NT2/D1 (cell line): Measurements from ENCODE around the gene TMEM14C.

Experiments used
- YY1 ChIP-seq: IDR thresholded peaks from 2 replicates; pipeline ENCODE4 v1.6.1; 2011; ENCODE audit not compliant: insufficient read length, insufficient read depth
- ZNF274 ChIP-seq: IDR thresholded peaks from 2 replicates; pipeline ENCODE4 v1.6.1; 2011; ENCODE audit warnings: mild to moderate bottlenecking, low read depth, low read length

GRCh38 chr6:10759312-10759839 lies 36.5 kb downstream of the TMEM14C start:
- no peak for TF ChIP-seq YY1
- TF ChIP-seq ZNF274, result no peak
